Panc1 (cell line): ENCODE results near the gene TNIK.

Source experiments
- SIN3A ChIP-seq: IDR thresholded peaks from 2 replicates; pipeline ENCODE4 v1.6.1; 2012; ENCODE audit warnings: low read depth, mild to moderate bottlenecking, low read length, moderate library complexity, borderline replicate concordance; ENCODE audit not compliant: insufficient read depth
- TCF7L2 ChIP-seq: IDR thresholded peaks from 2 replicates; pipeline ENCODE4 v1.6.1; 2011; ENCODE audit warnings: mild to moderate bottlenecking, low read depth, low read length, inconsistent platforms
- TF ChIP-seq, protein P1 (sequence below): fragments of 450-650 bp; IDR thresholded peaks from 2 replicates; pipeline ENCODE4 v1.5.1; 2017; ENCODE audit warnings: mild to moderate bottlenecking
- TF ChIP-seq, protein P2 (sequence below), 2 experiments: IDR thresholded peaks; 2 replicates each; pipeline ENCODE4 v1.6.1; 2011 to 2012; ENCODE audit warnings: low read depth in 2 of 2, control low read depth in 1 of 2, low read length in 1 of 2, mild to moderate bottlenecking in 1 of 2, moderate library complexity in 1 of 2; ENCODE audit not compliant: insufficient read depth in 1 of 2

DNA sequence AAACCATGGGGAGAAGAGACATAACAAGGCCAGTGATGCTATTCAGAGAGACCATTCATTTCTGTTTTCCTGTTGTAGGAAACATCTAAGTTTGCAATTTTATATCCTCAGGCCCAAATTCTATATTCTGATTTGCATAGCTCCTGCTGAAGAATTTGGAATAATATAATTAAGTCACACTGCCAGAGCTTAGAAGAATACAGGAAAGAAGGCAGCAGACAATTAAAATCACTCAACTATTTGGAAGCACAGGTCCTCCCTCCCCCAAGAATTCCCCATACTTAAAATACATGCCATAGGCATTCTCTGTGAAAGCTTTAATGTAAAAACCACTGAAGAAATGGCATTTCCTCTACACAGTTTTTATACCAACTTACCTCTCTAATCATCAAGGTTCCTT is 366.7 kb downstream of the TNIK start:
- TF ChIP-seq, protein P1, sequence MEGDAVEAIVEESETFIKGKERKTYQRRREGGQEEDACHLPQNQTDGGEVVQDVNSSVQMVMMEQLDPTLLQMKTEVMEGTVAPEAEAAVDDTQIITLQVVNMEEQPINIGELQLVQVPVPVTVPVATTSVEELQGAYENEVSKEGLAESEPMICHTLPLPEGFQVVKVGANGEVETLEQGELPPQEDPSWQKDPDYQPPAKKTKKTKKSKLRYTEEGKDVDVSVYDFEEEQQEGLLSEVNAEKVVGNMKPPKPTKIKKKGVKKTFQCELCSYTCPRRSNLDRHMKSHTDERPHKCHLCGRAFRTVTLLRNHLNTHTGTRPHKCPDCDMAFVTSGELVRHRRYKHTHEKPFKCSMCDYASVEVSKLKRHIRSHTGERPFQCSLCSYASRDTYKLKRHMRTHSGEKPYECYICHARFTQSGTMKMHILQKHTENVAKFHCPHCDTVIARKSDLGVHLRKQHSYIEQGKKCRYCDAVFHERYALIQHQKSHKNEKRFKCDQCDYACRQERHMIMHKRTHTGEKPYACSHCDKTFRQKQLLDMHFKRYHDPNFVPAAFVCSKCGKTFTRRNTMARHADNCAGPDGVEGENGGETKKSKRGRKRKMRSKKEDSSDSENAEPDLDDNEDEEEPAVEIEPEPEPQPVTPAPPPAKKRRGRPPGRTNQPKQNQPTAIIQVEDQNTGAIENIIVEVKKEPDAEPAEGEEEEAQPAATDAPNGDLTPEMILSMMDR, result no peak
- TF ChIP-seq, protein P2, sequence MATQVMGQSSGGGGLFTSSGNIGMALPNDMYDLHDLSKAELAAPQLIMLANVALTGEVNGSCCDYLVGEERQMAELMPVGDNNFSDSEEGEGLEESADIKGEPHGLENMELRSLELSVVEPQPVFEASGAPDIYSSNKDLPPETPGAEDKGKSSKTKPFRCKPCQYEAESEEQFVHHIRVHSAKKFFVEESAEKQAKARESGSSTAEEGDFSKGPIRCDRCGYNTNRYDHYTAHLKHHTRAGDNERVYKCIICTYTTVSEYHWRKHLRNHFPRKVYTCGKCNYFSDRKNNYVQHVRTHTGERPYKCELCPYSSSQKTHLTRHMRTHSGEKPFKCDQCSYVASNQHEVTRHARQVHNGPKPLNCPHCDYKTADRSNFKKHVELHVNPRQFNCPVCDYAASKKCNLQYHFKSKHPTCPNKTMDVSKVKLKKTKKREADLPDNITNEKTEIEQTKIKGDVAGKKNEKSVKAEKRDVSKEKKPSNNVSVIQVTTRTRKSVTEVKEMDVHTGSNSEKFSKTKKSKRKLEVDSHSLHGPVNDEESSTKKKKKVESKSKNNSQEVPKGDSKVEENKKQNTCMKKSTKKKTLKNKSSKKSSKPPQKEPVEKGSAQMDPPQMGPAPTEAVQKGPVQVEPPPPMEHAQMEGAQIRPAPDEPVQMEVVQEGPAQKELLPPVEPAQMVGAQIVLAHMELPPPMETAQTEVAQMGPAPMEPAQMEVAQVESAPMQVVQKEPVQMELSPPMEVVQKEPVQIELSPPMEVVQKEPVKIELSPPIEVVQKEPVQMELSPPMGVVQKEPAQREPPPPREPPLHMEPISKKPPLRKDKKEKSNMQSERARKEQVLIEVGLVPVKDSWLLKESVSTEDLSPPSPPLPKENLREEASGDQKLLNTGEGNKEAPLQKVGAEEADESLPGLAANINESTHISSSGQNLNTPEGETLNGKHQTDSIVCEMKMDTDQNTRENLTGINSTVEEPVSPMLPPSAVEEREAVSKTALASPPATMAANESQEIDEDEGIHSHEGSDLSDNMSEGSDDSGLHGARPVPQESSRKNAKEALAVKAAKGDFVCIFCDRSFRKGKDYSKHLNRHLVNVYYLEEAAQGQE (IDR thresholded peaks at IDR 0.05; ENCODE audit: insufficient read depth in 1 of 2, low read depth in 2 of 2, low read length in 1 of 2), result no peak
- TF ChIP-seq TCF7L2, result no peak
- TF ChIP-seq SIN3A, result no peak
